ENCODE results near the gene SLC39A2.

The SLC39A2 gene

DNA sequence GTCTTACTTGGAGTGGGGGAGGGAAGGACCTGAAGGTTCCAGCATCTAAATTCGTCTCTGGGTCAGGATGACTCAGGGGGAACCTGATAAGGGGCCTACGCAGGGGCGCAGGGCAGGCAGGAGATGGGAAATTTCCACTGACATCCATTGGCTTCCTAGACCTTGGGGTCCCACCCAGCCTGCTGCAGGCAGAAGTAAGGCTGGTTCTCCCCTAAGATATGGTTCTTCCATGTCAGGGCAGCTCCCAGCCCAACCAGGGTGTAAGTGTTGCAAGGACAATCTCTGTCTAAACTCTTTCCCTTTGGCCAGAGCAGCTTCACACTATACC is 27.9 kb downstream of the SLC39A2 start:
- H3K27ac Mint-ChIP-seq, result no peak overlapping the region
- H3K36me3 Mint-ChIP-seq (ENCODE audit: low read depth), result peaks cover 5% of the 10 kb centered on the region
- H3K4me1 Mint-ChIP-seq, result peaks cover 61% of the 10 kb centered on the region
- TF ChIP-seq, protein P1, sequence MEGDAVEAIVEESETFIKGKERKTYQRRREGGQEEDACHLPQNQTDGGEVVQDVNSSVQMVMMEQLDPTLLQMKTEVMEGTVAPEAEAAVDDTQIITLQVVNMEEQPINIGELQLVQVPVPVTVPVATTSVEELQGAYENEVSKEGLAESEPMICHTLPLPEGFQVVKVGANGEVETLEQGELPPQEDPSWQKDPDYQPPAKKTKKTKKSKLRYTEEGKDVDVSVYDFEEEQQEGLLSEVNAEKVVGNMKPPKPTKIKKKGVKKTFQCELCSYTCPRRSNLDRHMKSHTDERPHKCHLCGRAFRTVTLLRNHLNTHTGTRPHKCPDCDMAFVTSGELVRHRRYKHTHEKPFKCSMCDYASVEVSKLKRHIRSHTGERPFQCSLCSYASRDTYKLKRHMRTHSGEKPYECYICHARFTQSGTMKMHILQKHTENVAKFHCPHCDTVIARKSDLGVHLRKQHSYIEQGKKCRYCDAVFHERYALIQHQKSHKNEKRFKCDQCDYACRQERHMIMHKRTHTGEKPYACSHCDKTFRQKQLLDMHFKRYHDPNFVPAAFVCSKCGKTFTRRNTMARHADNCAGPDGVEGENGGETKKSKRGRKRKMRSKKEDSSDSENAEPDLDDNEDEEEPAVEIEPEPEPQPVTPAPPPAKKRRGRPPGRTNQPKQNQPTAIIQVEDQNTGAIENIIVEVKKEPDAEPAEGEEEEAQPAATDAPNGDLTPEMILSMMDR (IDR thresholded peaks at IDR 0.05), result no peak
- H3K9me3 Mint-ChIP-seq, result no peaks in the 10 kb centered on the region
- peak overlapping the region; percentile 37 for H3K4me3 Mint-ChIP-seq
- DNase-seq, result no peak
- H3K27me3 Mint-ChIP-seq (ENCODE audit: low read depth, poor library complexity), result peaks cover 31% of the 10 kb centered on the region

GRCh38 chr14:21029917-21030316 is 30.8 kb downstream of the SLC39A2 start, which contains the start of gene TPPP2:
Gene TPPP2 (plus strand): TSS chr14:21030217. CDS start chr14:21030582, 365 bp downstream.
- Mint-ChIP-seq H3K4me1 (peaks cover 47% of the 10 kb centered on the region), H3K36me3 (ENCODE audit: low read depth) (no peaks in the 10 kb centered on the region), H3K27ac (no peak within 1 kb of the TSS), H3K9me3 (no peaks in the 10 kb centered on the region), H3K4me3 (no peak within 1 kb of the TSS), H3K27me3 (ENCODE audit: low read depth, poor library complexity) (peaks cover 20% of the 10 kb centered on the region)
- TF ChIP-seq, protein P1 (IDR thresholded peaks at IDR 0.05), result no peak
- no peak for DNase-seq

DNA sequence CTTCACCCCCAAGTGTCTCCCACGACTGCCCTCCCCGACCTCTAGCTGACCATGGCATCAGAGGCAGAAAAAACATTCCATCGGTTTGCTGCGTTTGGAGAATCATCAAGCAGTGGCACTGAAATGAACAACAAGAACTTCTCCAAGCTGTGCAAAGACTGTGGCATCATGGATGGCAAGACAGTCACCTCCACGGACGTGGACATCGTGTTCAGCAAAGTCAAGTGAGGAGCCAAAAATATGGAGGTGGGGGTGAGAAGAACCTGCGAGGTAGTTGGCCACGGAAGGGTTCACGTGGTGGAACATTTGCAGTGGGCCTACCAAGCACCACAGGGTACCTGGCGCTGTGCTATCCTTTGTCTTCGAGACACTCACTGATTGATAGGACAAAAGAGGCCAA is 31.4 kb downstream of the SLC39A2 start:
- H3K4me3 Mint-ChIP-seq, result no peak overlapping the region
- no peak for DNase-seq
- no peaks in the 10 kb centered on the region for H3K36me3 Mint-ChIP-seq (ENCODE audit: low read depth)
- H3K9me3 Mint-ChIP-seq, result no peaks in the 10 kb centered on the region
- no peak overlapping the region for H3K27ac Mint-ChIP-seq
- H3K27me3 Mint-ChIP-seq (ENCODE audit: low read depth, poor library complexity), result peaks cover 24% of the 10 kb centered on the region
- TF ChIP-seq, protein P1 (IDR thresholded peaks at IDR 0.05), result no peak
- peaks cover 53% of the 10 kb centered on the region for H3K4me1 Mint-ChIP-seq

GRCh38 chr14:21032326-21033132 is 33.4 kb downstream of the SLC39A2 start:
- Mint-ChIP-seq H3K4me3 (no peak overlapping the region), H3K27me3 (ENCODE audit: low read depth, poor library complexity) (peaks cover 27% of the 10 kb centered on the region), H3K4me1 (peaks cover 43% of the 10 kb centered on the region), H3K27ac (no peak overlapping the region), H3K36me3 (ENCODE audit: low read depth) (no peaks in the 10 kb centered on the region), H3K9me3 (no peaks in the 10 kb centered on the region)
- TF ChIP-seq, protein P1 (IDR thresholded peaks at IDR 0.05), result no peak
- DNase-seq, result no peak

DNA sequence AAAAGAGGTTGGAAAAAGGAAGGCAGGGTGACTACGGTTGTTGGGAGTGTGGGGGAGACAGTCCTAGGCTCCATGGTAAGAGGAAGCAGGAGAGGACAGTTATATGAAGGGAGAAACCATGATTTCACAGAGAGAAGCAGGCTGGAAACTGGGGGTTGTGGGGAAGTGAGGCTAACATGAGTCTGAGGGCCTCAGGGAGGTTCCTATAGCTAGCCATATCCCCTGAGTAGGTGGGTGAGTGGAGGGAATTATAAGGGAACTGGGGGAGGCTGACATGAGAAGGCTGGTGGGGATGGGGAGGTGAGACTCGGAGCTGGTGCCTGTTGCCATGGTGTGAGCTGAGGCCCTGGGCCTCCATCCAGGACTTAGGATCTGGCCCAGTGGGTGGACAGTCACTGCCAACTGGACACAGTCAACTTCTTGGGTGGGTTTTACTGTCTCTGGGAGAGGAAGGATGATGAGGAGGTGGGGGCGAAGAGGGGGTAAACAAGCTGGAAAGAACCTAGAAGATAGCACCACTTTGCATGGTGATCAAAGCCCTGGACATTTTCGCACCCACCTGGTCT is 34.1 kb downstream of the SLC39A2 start:
- no peak for DNase-seq
- Mint-ChIP-seq H3K36me3 (ENCODE audit: low read depth) (no peaks in the 10 kb centered on the region), H3K9me3 (no peaks in the 10 kb centered on the region), H3K27ac (no peak overlapping the region), H3K4me1 (peaks cover 44% of the 10 kb centered on the region), H3K4me3 (no peak overlapping the region), H3K27me3 (ENCODE audit: low read depth, poor library complexity) (peaks cover 27% of the 10 kb centered on the region)
- TF ChIP-seq, protein P1 (IDR thresholded peaks at IDR 0.05), result no peak

DNA sequence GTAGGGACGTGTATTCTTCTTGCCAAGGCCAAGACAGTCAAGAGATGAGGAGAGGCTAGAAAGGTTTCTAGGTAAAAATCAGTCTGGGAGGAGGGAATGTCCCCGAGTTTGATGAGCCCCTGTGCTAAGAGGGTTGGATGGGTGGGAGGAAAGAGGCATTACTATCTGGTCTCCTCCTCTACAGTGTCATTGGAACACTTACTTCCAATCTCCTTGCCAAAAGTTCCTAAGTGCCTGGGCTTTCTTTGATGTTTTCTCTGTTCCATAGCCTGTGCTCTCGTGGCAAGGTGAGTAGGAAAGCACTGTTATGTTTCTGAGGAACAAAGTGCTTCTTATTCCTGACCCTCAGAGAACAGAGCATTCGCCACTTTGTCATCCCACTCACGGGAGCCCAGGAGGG is 35.6 kb downstream of the SLC39A2 start, which contains the start of gene RNASE13:
RNASE13 (minus strand) TSS at position 101 of the 400 bp plus-strand sequence. CDS start 519 bp downstream, outside the sequence.
- Mint-ChIP-seq H3K4me1 (peaks cover 59% of the 10 kb centered on the region), H3K4me3 (no peak within 1 kb of the TSS), H3K9me3 (no peaks in the 10 kb centered on the region), H3K27me3 (ENCODE audit: low read depth, poor library complexity) (peaks cover 27% of the 10 kb centered on the region), H3K36me3 (ENCODE audit: low read depth) (no peaks in the 10 kb centered on the region), H3K27ac (no peak within 1 kb of the TSS)
- no peak for DNase-seq
- TF ChIP-seq, protein P1 (IDR thresholded peaks at IDR 0.05), result no peak

Measured in nephron progenitor cell (in vitro differentiated cells).